HL-60/S4 treated with phorbol 12-myristate 13-acetate at 8.2 ng/mL for 4 days and 3 days (cell line): ENCODE results near the gene BTG2.

ENCODE experiments used
- in situ Hi-C: fragments of 300-500 bp; cut with MboI; formaldehyde crosslinking; loops from 2 replicates; pipeline ENCODE4 v1.15.0; 2022; ENCODE audit warnings: low sequenced_read_pairs

The BTG2 gene

GRCh38 chr1:203331224-203331623, 25.9 kb downstream of the BTG2 start:
- in situ Hi-C loops: loop anchor here (10.0 to 25.0 kb wide), 2 partner anchors 296 to 356 kb away; no protein-coding TSS in a partner anchor

DNA sequence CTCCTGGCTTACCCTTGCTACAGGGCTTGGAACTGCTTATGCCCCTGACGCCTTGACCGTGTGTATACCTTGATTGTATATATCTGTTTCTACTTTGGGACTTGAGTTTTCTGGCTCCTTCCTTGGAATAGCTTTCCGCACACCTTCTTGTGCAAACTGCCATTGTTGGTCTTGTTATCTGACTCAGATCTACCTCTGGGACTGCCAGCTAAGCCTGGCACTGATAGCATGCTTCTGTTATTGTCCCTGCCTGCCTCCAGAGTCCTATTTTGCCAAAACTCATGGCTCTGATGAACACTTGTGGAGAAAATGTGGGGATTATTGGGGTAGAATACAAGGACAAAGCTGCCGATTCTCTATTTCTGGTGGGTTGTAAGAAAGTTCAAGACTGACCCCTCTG, 30.2 kb downstream of the BTG2 start:
- in situ Hi-C loops: loop anchor here (5.0 to 25.0 kb wide), 3 partner anchors 63 to 352 kb away; no protein-coding TSS in a partner anchor

GRCh38 chr1:203336097-203336496, 30.8 kb downstream of the BTG2 start:
- in situ Hi-C loops: loop anchor here (5.0 to 25.0 kb wide), 3 partner anchors 64 to 351 kb away; no protein-coding TSS in a partner anchor

- in situ Hi-C loops: loop anchor here (5.0 to 25.0 kb wide), 3 partner anchors 66 to 349 kb away; no protein-coding TSS in a partner anchor
These were observed 33.2 kb downstream of the BTG2 start for GRCh38 chr1:203338335-203339036.

- in situ Hi-C loops: loop anchor here (5.0 to 25.0 kb wide), 2 partner anchors 147 to 347 kb away; no protein-coding TSS in a partner anchor
These were observed 34.9 kb downstream of the BTG2 start for GRCh38 chr1:203340112-203340790.

- in situ Hi-C loops: loop anchor here (5.0 to 25.0 kb wide), 2 partner anchors 145 to 345 kb away; no protein-coding TSS in a partner anchor
These were observed 37.0 kb downstream of the BTG2 start for GRCh38 chr1:203342192-203342940.

DNA sequence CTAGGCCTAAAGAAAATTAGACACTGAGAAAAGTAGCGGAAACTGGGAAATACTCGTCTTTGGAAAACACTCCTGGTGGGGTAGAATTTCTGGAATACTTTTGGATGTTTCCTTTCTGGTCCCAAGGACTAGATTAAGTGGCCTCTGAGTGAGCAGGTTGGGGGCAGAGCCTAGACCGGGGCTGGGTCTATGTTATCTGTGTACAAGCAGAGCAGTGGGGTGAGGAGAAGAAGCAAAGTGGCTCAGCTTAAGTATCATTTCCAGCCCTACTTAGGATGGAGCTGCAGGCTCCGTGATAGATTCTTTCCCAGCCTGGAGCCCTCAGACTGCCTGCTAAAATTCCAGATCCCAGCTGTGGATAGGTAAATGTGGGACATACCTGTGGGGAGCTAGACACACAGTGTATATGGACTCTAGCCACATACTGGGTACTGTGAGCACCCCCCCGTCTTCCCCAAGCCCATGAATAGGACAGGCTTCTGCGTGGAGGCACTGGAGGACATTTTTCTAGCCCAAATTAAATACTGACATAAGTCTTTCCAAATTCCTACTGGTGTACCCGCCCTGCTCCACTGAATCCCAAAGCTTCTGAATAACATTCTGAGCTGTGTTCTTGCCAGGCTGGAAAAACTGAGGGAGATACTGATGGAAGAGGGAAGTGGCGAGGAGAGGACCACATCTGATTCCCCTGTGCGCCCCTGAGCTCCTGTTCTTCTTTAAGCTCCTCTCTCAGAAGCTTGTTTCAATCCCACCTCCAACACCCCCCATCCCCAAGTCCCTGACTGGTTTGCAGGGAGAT, 38.8 kb downstream of the BTG2 start:
- in situ Hi-C loops: loop anchor here (5.0 to 25.0 kb wide), 2 partner anchors 143 to 343 kb away; no protein-coding TSS in a partner anchor

DNA sequence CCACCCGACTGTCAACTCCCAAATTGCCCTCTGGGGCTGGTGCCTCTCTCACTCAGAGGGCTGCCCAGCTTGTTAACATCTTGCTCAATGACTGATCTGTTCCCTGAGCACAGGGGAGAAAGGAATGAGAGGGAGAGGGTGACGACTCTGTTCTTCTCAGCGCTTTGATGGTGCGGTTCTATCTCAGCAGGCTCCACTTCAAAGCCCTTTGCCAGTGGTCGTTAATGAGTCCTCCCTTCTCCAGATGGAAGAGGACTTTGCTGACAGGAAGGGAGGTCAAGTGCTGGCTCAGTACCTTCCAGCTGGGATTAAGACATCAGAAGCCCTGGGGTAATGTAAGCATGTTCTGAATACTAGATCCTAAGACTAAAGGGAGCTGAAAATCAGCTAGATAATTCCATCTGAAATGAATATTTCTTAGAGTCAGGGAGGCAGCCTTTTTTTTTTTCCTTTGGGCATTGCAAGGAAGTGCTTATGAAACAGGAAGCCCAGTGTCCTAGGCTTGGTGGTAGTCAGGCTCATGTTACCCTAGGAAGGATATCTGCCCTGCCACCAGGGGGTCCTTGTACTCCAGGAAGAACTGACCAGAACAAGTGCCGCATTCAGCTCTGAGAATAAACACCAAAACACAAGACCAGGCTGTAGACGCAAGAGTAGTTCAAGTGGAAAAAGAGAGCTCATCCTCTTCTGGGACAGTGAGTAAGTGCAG, 40.9 kb downstream of the BTG2 start:
- in situ Hi-C loops: loop anchor here (25.0 kb wide), 1 partner anchor 341 kb away; no protein-coding TSS in a partner anchor

GRCh38 chr1:203346769-203347102, 41.4 kb downstream of the BTG2 start:
- in situ Hi-C loops: loop anchor here (25.0 kb wide), 1 partner anchor 341 kb away; no protein-coding TSS in a partner anchor

DNA sequence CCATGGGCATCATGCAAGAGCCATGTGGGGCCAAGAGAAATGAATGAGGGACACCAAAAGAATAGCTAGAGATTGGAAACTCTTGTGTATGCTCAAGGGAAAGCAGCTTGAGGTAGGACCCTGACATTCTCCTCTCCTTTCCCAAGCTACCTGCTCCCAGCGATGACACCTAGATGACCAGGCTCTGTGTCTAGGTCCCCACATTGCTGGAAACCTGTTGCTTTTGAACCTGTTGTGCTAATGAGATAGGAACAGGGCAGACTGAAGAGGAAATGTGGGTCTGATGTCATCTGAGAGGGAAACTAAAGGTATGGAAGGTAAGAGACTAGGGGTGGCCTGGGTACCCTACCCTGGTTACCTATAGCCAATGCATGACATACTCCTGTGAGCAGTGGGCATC, 43.8 kb downstream of the BTG2 start:
- in situ Hi-C loops: loop anchor here (25.0 kb wide), 1 partner anchor 338 kb away; no protein-coding TSS in a partner anchor

- in situ Hi-C loops: loop anchor here (25.0 kb wide), 1 partner anchor 337 kb away; no protein-coding TSS in a partner anchor
These were observed 44.6 kb downstream of the BTG2 start for GRCh38 chr1:203349773-203350524.

DNA sequence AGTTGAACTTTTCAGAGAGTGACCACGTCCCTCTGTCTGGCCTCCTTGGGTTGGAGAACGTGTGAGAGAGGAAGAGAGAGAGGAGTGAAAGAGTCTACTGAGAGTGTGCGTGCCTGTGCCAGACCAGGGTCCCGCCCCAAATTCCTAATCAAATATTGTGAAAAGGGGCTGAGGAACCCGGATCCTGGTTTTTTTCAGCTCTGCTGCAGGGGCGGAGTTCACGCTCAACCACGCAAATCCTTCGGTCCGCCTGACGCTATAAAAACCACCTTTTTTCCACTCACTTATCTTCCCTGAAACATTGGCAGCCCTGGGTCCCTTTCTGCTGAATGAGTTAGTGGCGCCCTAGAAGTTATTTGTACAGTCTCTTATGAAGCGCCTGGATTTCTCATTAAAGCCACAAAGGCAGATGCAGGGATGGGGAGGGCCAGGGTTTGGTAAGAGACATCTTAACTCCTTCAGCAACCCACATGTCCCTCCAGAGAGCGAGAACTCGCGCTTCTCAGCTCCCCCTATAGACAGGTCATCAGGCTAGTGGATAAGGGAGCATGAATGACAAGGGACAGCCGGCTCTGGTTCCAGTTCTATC, 45.8 kb downstream of the BTG2 start, which contains the start of gene FMOD:
TSS of gene FMOD (minus strand) at position 86 of the 589 bp plus-strand sequence. CDS start 2,852 bp downstream, outside the sequence.
- in situ Hi-C loops: no loop called here

DNA sequence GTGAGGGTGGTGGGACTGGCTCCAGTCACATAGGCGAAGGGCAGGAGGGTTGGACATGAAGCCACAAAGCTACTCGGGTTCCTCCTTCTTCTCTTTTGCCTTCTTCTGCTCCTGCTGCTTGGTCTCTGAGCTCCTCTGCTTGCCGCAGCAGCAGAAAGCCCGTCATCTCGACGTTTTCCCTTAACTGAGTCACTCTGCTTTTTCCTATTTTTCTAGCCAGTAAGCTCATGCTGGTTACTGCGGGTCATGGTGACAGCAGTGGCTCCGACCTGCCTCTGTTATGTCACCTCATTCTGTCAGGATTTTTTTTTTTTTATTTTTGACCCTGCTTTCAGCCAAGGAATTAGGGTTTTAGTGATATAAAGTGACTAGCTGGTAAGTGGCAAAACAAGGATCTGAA, 48.2 kb downstream of the BTG2 start:
- in situ Hi-C loops: no loop called here

GRCh38 chr1:203354246-203354645, 48.9 kb downstream of the BTG2 start:
- in situ Hi-C loops: no loop called here

DNA sequence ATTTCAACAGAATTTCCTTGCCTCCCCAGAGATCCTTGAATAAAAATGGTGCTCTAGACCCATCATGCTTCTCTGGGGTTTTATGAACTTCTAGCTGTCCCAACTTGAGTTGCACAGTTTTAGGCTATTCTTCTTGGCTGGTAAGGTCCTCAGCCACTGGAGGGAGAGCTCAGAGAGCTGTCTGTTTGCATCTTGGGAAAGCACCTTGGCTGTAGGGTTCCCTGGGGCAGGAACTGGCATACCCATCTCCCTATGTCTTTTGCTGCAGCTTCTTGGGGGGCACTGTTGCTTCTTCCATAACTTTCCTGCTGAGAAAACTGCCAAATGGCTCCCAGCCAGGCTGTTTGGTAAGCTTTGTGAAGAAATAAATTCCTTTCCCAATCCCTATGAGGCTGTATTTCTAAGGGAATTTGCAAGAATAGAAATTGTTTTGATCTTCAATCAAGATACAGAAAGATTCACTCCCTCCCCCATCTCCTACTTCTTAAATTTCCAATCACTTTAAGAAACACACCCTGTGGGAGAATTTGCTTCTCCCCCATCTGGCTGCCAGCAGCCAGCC, 53.8 kb downstream of the BTG2 start:
- in situ Hi-C loops: no loop called here
